ENCODE results near the gene CENPQ. TPM values are rescaled to one million over a fixed set of nuclear protein-coding genes. Genes with fewer than 3 reads are reported as not detected.

The CENPQ gene
- total and polyA plus RNA-seq, 2 of the 13 experiments (the other 11 are each of a cell fraction or from before 2014, with no cell fraction given), result 9.1 to 20.1 TPM

DNA sequence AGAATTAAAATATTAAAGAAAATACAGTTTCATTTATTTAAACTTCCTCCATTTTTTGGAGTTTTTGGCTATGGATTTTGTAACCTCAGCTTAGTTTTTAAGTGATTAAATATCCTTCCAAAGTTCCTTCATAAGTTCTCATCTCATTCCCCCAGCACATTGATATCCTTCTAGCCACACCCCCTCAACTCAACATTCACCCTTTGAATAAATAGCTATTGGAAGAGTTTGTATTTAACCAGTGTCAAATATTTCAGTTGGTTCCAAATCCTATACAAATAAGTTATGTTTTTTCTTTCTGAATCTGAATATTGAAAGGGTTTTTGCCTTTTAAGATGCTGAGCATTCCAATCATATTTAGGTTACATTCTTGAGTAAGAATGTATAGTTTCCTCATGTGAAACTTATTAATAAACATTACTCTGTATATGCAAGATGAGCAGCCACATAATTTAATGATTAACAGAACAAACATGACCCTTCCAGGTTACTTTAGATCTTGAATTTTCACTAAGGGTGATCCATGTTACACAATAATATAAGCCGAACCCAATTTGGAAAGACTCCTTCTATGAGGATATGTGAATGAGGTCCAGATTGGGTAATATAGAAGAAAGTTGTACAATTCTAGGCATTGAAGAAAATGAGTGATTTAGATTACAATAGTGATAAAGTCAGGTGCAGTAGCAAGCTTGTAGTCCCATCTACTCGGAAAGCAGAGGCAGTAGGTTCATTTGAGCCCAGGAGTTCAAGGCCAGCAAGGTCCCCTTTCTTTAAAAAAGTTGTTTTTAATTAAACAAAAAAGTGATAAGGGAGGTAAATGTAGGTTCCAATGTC is 50.2 kb downstream of the CENPQ start (continued):
- no peak for TF ChIP-seq ZNF407 (CRISPR knock-in tag; IDR thresholded peaks at IDR 0.05; ENCODE audit: not compliant biosample characterization)
- no peak for TF ChIP-seq CENPT (CRISPR knock-in tag; IDR thresholded peaks at IDR 0.05; ENCODE audit: low read depth)
- no peak for TF ChIP-seq NCOA1 (CRISPR knock-in tag; IDR thresholded peaks at IDR 0.05)
- TF ChIP-seq ETV6 (CRISPR knock-in tag; conservative IDR thresholded peaks at IDR 0.05), result no peak
- no peak for TF ChIP-seq MAFF (IDR thresholded peaks at IDR 0.05; ENCODE audit: low read depth, low read length)
- no peak for TF ChIP-seq ZEB1 (IDR thresholded peaks at IDR 0.05; ENCODE audit: insufficient replicate concordance, low read depth)
- TF ChIP-seq ZNF772 (CRISPR knock-in tag; IDR thresholded peaks at IDR 0.05), result no peak
- TF ChIP-seq, protein P1, sequence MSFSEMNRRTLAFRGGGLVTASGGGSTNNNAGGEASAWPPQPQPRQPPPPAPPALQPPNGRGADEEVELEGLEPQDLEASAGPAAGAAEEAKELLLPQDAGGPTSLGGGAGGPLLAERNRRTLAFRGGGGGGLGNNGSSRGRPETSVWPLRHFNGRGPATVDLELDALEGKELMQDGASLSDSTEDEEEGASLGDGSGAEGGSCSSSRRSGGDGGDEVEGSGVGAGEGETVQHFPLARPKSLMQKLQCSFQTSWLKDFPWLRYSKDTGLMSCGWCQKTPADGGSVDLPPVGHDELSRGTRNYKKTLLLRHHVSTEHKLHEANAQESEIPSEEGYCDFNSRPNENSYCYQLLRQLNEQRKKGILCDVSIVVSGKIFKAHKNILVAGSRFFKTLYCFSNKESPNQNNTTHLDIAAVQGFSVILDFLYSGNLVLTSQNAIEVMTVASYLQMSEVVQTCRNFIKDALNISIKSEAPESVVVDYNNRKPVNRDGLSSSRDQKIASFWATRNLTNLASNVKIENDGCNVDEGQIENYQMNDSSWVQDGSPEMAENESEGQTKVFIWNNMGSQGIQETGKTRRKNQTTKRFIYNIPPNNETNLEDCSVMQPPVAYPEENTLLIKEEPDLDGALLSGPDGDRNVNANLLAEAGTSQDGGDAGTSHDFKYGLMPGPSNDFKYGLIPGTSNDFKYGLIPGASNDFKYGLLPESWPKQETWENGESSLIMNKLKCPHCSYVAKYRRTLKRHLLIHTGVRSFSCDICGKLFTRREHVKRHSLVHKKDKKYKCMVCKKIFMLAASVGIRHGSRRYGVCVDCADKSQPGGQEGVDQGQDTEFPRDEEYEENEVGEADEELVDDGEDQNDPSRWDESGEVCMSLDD (CRISPR knock-in tag; IDR thresholded peaks at IDR 0.05; ENCODE audit: borderline replicate concordance), result no peak
- no peak for TF ChIP-seq SETDB1 (CRISPR knock-in tag; IDR thresholded peaks at IDR 0.05; ENCODE audit: borderline replicate concordance)
- TF ChIP-seq NFIC (IDR thresholded peaks at IDR 0.05; ENCODE audit: low read length), result peak; percentile 14; the same call in 1 of the 2 replicates
- no peak for TF ChIP-seq ZNF333 (CRISPR knock-in tag; IDR thresholded peaks at IDR 0.05; ENCODE audit: borderline replicate concordance)
- TF ChIP-seq PHF5A (CRISPR knock-in tag; IDR thresholded peaks at IDR 0.05; ENCODE audit: low read depth, unreplicated experiment), result no peak
- TF ChIP-seq, protein P2, sequence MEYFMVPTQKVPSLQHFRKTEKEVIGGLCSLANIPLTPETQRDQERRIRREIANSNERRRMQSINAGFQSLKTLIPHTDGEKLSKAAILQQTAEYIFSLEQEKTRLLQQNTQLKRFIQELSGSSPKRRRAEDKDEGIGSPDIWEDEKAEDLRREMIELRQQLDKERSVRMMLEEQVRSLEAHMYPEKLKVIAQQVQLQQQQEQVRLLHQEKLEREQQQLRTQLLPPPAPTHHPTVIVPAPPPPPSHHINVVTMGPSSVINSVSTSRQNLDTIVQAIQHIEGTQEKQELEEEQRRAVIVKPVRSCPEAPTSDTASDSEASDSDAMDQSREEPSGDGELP (IDR thresholded peaks at IDR 0.05; ENCODE audit: borderline replicate concordance, low read depth), result no peak
- TF ChIP-seq, protein P3, sequence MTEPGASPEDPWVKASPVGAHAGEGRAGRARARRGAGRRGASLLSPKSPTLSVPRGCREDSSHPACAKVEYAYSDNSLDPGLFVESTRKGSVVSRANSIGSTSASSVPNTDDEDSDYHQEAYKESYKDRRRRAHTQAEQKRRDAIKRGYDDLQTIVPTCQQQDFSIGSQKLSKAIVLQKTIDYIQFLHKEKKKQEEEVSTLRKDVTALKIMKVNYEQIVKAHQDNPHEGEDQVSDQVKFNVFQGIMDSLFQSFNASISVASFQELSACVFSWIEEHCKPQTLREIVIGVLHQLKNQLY (CRISPR knock-in tag; IDR thresholded peaks at IDR 0.05), result no peak
- TF ChIP-seq POLR2AphosphoS2 (IDR thresholded peaks at IDR 0.05; ENCODE audit: low read depth, low read length), result no peak
- no peak for TF ChIP-seq ZFYVE20 (CRISPR knock-in tag; IDR thresholded peaks at IDR 0.05; ENCODE audit: borderline replicate concordance, low read depth)
